Trophoblast cell (in vitro differentiated cells and primary cell): ENCODE measurements around the gene RNF41.
A peak's percentile ranks its signal among the peaks of the same experiment; 100 is the strongest.
"Not testable (repeated sequence)": the region's sequence is repeated elsewhere in the genome, so short reads cannot be mapped to it uniquely, and the experiment has no call there.

Source experiments
- DNase-seq, 2 donors: peaks; one replicate each; pipeline ENCODE4 v3.0.0-alpha.2; 2016
- H2AFZ ChIP-seq: 2 replicates; pipeline ENCODE4 v1.6.1; 2013; ENCODE audit warnings: low read length, moderate library complexity, mild to moderate bottlenecking; ENCODE audit not compliant: insufficient read depth, poor library complexity
- H2AK5ac ChIP-seq: 2 replicates; pipeline ENCODE4 v1.6.1; 2013; ENCODE audit warnings: mild to moderate bottlenecking, low read length
- H2BK120ac ChIP-seq: 2 replicates; pipeline ENCODE4 v1.6.1; 2013; ENCODE audit warnings: low read length, mild to moderate bottlenecking, moderate library complexity; ENCODE audit not compliant: insufficient read depth, poor library complexity
- H2BK12ac ChIP-seq: 2 replicates; pipeline ENCODE4 v1.6.1; 2013; ENCODE audit warnings: mild to moderate bottlenecking, low read length, moderate library complexity
- H2BK5ac ChIP-seq: 2 replicates; pipeline ENCODE4 v1.6.1; 2013; ENCODE audit warnings: low read length, low read depth, moderate library complexity, mild to moderate bottlenecking; ENCODE audit not compliant: poor library complexity
- H3K14ac ChIP-seq: 2 replicates; pipeline ENCODE4 v1.6.1; 2013; ENCODE audit warnings: mild to moderate bottlenecking, low read length
- H3K18ac ChIP-seq: 2 replicates; pipeline ENCODE4 v1.6.1; 2013; ENCODE audit warnings: mild to moderate bottlenecking, low read length
- H3K23ac ChIP-seq: 2 replicates; pipeline ENCODE4 v1.6.1; 2013; ENCODE audit warnings: low read length
- H3K27ac ChIP-seq: 2 replicates; pipeline ENCODE4 v1.5.1; 2013; ENCODE audit warnings: low read depth, mild to moderate bottlenecking, inconsistent platforms, low read length, moderate library complexity
- H3K27me3 ChIP-seq: 2 replicates; pipeline ENCODE4 v1.6.1; 2013; ENCODE audit warnings: inconsistent platforms, mild to moderate bottlenecking, low read length, moderate library complexity; ENCODE audit not compliant: insufficient read depth
- H3K36me3 ChIP-seq, 2 experiments: 1 replicate in 1 of 2; 2 replicates in 1 of 2; pipeline ENCODE4 v1.6.1; 2013; ENCODE audit warnings: low read length in 2 of 2, mild to moderate bottlenecking in 2 of 2, moderate library complexity in 1 of 2; ENCODE audit not compliant: insufficient read depth in 2 of 2, control insufficient read depth in 1 of 2
- H3K4ac ChIP-seq: 2 replicates; pipeline ENCODE4 v1.6.1; 2013; ENCODE audit warnings: low read depth, mild to moderate bottlenecking, low read length, moderate library complexity
- H3K4me1 ChIP-seq, 2 experiments: 1 replicate in 1 of 2; 2 replicates in 1 of 2; pipeline ENCODE4 v1.6.1; 2013; ENCODE audit warnings: low read length in 2 of 2, mild to moderate bottlenecking in 2 of 2, moderate library complexity in 1 of 2; ENCODE audit not compliant: insufficient read depth in 2 of 2, control insufficient read depth in 1 of 2
- H3K4me2 ChIP-seq: 2 replicates; pipeline ENCODE4 v1.6.1; 2013; ENCODE audit warnings: inconsistent platforms, mild to moderate bottlenecking, low read length, moderate library complexity
- H3K4me3 ChIP-seq: 2 replicates; pipeline ENCODE4 v1.5.1; 2013; ENCODE audit warnings: mild to moderate bottlenecking, low read depth, low read length, inconsistent platforms
- H3K79me1 ChIP-seq: one replicate; pipeline ENCODE4 v1.6.1; 2013; ENCODE audit warnings: low read length
- H3K79me2 ChIP-seq: 2 replicates; pipeline ENCODE4 v1.6.1; 2013; ENCODE audit warnings: low read length, mild to moderate bottlenecking; ENCODE audit not compliant: control insufficient read depth, insufficient read depth, poor library complexity
- H3K9ac ChIP-seq: 2 replicates; pipeline ENCODE4 v1.6.1; 2013; ENCODE audit warnings: mild to moderate bottlenecking, low read length
- H3K9me3 ChIP-seq: 2 replicates; pipeline ENCODE4 v1.6.1; 2013; ENCODE audit warnings: low read depth, mild to moderate bottlenecking, control low read depth, inconsistent platforms, low read length; ENCODE audit not compliant: insufficient read depth
- H4K12ac ChIP-seq: 2 replicates; pipeline ENCODE4 v1.6.1; 2013; ENCODE audit warnings: low read depth, mild to moderate bottlenecking, low read length, moderate library complexity
- H4K8ac ChIP-seq: 2 replicates; pipeline ENCODE4 v1.6.1; 2013; ENCODE audit warnings: low read depth, mild to moderate bottlenecking, low read length, moderate library complexity
- H4K91ac ChIP-seq: one replicate; pipeline ENCODE4 v1.6.1; 2013; ENCODE audit warnings: low read depth, mild to moderate bottlenecking, low read length, moderate library complexity
- WGBS: extraction: QIAGEN DNeasy Blood & Tissue Kit; methylation state at CpG from one replicate; pipeline ENCODE4 v1.1.7; 2013; ENCODE audit warnings: missing lambda C conversion rate; ENCODE audit not compliant: insufficient read length, insufficient coverage; ENCODE audit errors: extremely low coverage; 5-methylcytosine and 5-hydroxymethylcytosine counted together

The RNF41 gene

GRCh38 chr12:56197921-56198635 lies 23.6 kb downstream of the RNF41 start:
- Histone ChIP-seq H3K9me3 (no peaks in the 10 kb centered on the region), H3K4ac (no peak overlapping the region), H3K36me3 (no peaks in the 10 kb centered on the region), H2AK5ac (no peak overlapping the region), H4K91ac (no peak overlapping the region), H2BK120ac (no peak overlapping the region), H3K9ac (no peak overlapping the region), H3K14ac (no peak overlapping the region), H4K12ac (no peak overlapping the region), H3K4me1 (peaks cover 9 to 12% of the 10 kb centered on the region in 2 experiments), H3K27me3 (no peaks in the 10 kb centered on the region), H3K4me2 (no peak overlapping the region), H3K27ac (peak overlapping the region; percentile 27), H3K79me2 (no peaks in the 10 kb centered on the region), H2AFZ (no peak overlapping the region), H2BK5ac (no peak overlapping the region), H3K4me3 (no peak overlapping the region), H3K79me1 (peaks cover 3% of the 10 kb centered on the region), H3K23ac (no peak overlapping the region), H3K18ac (no peak overlapping the region), H4K8ac (no peak overlapping the region), H2BK12ac (peak overlapping the region; percentile 56)
- WGBS, result no CpG with 5 or more reads among the region's 9 CpGs
- DNase-seq, result peak; percentile 62 to 70

- H3K79me2 ChIP-seq, H3K4ac ChIP-seq, H3K36me3 ChIP-seq, H2BK5ac ChIP-seq, H4K12ac ChIP-seq, H3K27me3 ChIP-seq, H3K4me3 ChIP-seq, H2BK120ac ChIP-seq, H3K9ac ChIP-seq, H2AK5ac ChIP-seq, H3K18ac ChIP-seq, H2AFZ ChIP-seq, H3K23ac ChIP-seq, H3K14ac ChIP-seq, H4K91ac ChIP-seq, H3K9me3 ChIP-seq, H3K4me2 ChIP-seq, H3K79me1 ChIP-seq, H2BK12ac ChIP-seq: not testable (repeated sequence)
- H3K4me1 ChIP-seq, result peaks cover 9 to 12% of the 10 kb centered on the region in 2 experiments
- peak overlapping the region; percentile 27 for H3K27ac ChIP-seq
- peak; percentile 86 to 97 for DNase-seq
- H4K8ac ChIP-seq, result peak overlapping the region; percentile 7
- WGBS, result no CpG with 5 or more reads among the region's 11 CpGs
Observed at GRCh38 chr12:56196818-56197550, 24.7 kb downstream of the RNF41 start.

GRCh38 chr12:56193025-56193578 lies 28.6 kb downstream of the RNF41 start:
- Histone ChIP-seq H4K12ac (no peak overlapping the region), H2BK120ac (no peak overlapping the region), H3K23ac (no peak overlapping the region), H2BK12ac (no peak overlapping the region), H4K91ac (no peak overlapping the region), H2BK5ac (no peak overlapping the region), H3K4me2 (no peak overlapping the region), H3K18ac (no peak overlapping the region), H3K14ac (no peak overlapping the region), H3K9me3 (no peaks in the 10 kb centered on the region), H3K27ac (no peak overlapping the region), H3K79me2 (peaks cover 8% of the 10 kb centered on the region), H3K36me3 (no peaks in the 10 kb centered on the region), H3K79me1 (peaks cover 10% of the 10 kb centered on the region), H2AFZ (no peak overlapping the region), H4K8ac (no peak overlapping the region), H2AK5ac (no peak overlapping the region), H3K9ac (no peak overlapping the region), H3K27me3 (no peaks in the 10 kb centered on the region), H3K4me1 (peaks cover 8 to 9% of the 10 kb centered on the region in 2 experiments), H3K4ac (no peak overlapping the region), H3K4me3 (no peak overlapping the region)
- peak; percentile 79 to 98 for DNase-seq
- no CpG with 5 or more reads among the region's 1 CpG for WGBS

GRCh38 chr12:56192582-56192981 lies 29.1 kb downstream of the RNF41 start:
- no peak for DNase-seq

More at GRCh38 chr12:56192582-56192981, 29.1 kb downstream of the RNF41 start:
- Histone ChIP-seq H3K27ac (no peak overlapping the region), H2BK12ac (no peak overlapping the region), H3K36me3 (no peaks in the 10 kb centered on the region), H3K9me3 (no peaks in the 10 kb centered on the region), H4K8ac (no peak overlapping the region), H3K4ac (no peak overlapping the region), H3K4me1 (peaks cover 5 to 10% of the 10 kb centered on the region in 2 experiments), H2AK5ac (no peak overlapping the region), H3K4me2 (no peak overlapping the region), H3K4me3 (no peak overlapping the region), H4K91ac (no peak overlapping the region), H2BK120ac (no peak overlapping the region), H3K79me1 (peaks cover 10% of the 10 kb centered on the region), H3K9ac (no peak overlapping the region), H3K27me3 (no peaks in the 10 kb centered on the region), H3K79me2 (peaks cover 8% of the 10 kb centered on the region), H3K23ac (no peak overlapping the region), H2AFZ (no peak overlapping the region), H3K18ac (no peak overlapping the region), H2BK5ac (no peak overlapping the region), H3K14ac (no peak overlapping the region), H4K12ac (no peak overlapping the region)
